Progenitor cell of endocrine pancreas (in vitro differentiated cells): Measurements from ENCODE around the gene RBM10. TPM values are rescaled to one million over a fixed set of nuclear protein-coding genes. Genes with fewer than 3 reads are reported as not detected.

Experiments used
- DNase-seq: peaks from one replicate; pipeline ENCODE4 v3.0.0; 2021; ENCODE audit warnings: low spot score; ENCODE audit not compliant: unreplicated experiment
- H3K27ac Mint-ChIP-seq: 2 replicates; pipeline ENCODE4 v1.8.0; 2021; ENCODE audit warnings: mild to moderate bottlenecking, moderate library complexity, mixed read lengths
- H3K27me3 Mint-ChIP-seq: 2 replicates; pipeline ENCODE4 v1.8.0; 2021; ENCODE audit warnings: mixed read lengths
- H3K36me3 Mint-ChIP-seq: 2 replicates; pipeline ENCODE4 v1.8.0; 2022; ENCODE audit warnings: mixed read lengths; ENCODE audit not compliant: insufficient read depth
- H3K4me1 Mint-ChIP-seq: 2 replicates; pipeline ENCODE4 v1.8.0; 2021; ENCODE audit warnings: low read depth, mixed read lengths
- H3K4me3 Mint-ChIP-seq: 2 replicates; pipeline ENCODE4 v1.8.0; 2021; ENCODE audit warnings: low read depth, mild to moderate bottlenecking, moderate library complexity, mixed read lengths
- H3K9me3 Mint-ChIP-seq: 2 replicates; pipeline ENCODE4 v1.8.0; 2021; ENCODE audit warnings: low read depth, mixed read lengths
- CTCF ChIP-seq: fragments of 200-600 bp; sonication (generic); IDR thresholded peaks from one replicate; pipeline ENCODE4 v1.5.0; 2021; ENCODE audit warnings: antibody characterized with exemption, mild to moderate bottlenecking; ENCODE audit not compliant: unreplicated experiment
- total RNA-seq: library from RNA; stranded (reverse); gene quantifications from 2 replicates; pipeline ENCODE4 v1.2.1, GENCODE V29; 2021

Gene RBM10
- total RNA-seq, 1 donor from 2014 or later = 68.2 TPM

GRCh38 chrX:47229427-47229826 lies 84.4 kb downstream of the RBM10 start:
- no peak for TF ChIP-seq CTCF
- Mint-ChIP-seq H3K9me3 (no peaks in the 10 kb centered on the region), H3K27ac (no peak overlapping the region), H3K4me3 (no peak overlapping the region), H3K27me3 (no peaks in the 10 kb centered on the region), H3K36me3 (peaks cover 22% of the 10 kb centered on the region), H3K4me1 (peaks cover 7% of the 10 kb centered on the region)
- DNase-seq = no peak

GRCh38 chrX:47230136-47230868 lies 85.3 kb downstream of the RBM10 start:
- Mint-ChIP-seq H3K36me3 (peaks cover 20% of the 10 kb centered on the region), H3K9me3 (no peaks in the 10 kb centered on the region), H3K4me1 (peaks cover 9% of the 10 kb centered on the region), H3K27ac (peak overlapping the region; percentile 46), H3K27me3 (no peaks in the 10 kb centered on the region), H3K4me3 (peak overlapping the region; percentile 19)
- no peak for DNase-seq
- no peak for TF ChIP-seq CTCF

GRCh38 chrX:47231167-47231566 lies 86.1 kb downstream of the RBM10 start:
- DNase-seq = no peak
- no peaks in the 10 kb centered on the region for H3K9me3 Mint-ChIP-seq
- no peak for TF ChIP-seq CTCF
- peak overlapping the region; percentile 99 for H3K4me3 Mint-ChIP-seq
- H3K27me3 Mint-ChIP-seq = no peaks in the 10 kb centered on the region
- peaks cover 16% of the 10 kb centered on the region for H3K36me3 Mint-ChIP-seq
- peaks cover 16% of the 10 kb centered on the region for H3K4me1 Mint-ChIP-seq
- peak overlapping the region; percentile 100 for H3K27ac Mint-ChIP-seq

GRCh38 chrX:47232197-47232802 lies 87.3 kb downstream of the RBM10 start:
- Mint-ChIP-seq H3K36me3 (peaks cover 10% of the 10 kb centered on the region), H3K27me3 (no peaks in the 10 kb centered on the region), H3K4me1 (peaks cover 26% of the 10 kb centered on the region), H3K9me3 (no peaks in the 10 kb centered on the region), H3K4me3 (peak overlapping the region; percentile 99), H3K27ac (peak overlapping the region; percentile 100)
- TF ChIP-seq CTCF = no peak
- no peak for DNase-seq

- peak within 1 kb of the TSS; percentile 99 for H3K4me3 Mint-ChIP-seq
- H3K27ac Mint-ChIP-seq = peak within 1 kb of the TSS; percentile 100
- no peaks in the 10 kb centered on the region for H3K9me3 Mint-ChIP-seq
- H3K27me3 Mint-ChIP-seq = no peaks in the 10 kb centered on the region
- peak; percentile 43 for DNase-seq
- H3K36me3 Mint-ChIP-seq = peaks cover 9% of the 10 kb centered on the region
- no peak for TF ChIP-seq CTCF
- peaks cover 26% of the 10 kb centered on the region for H3K4me1 Mint-ChIP-seq
Measured at GRCh38 chrX:47232803-47233332, 87.8 kb downstream of the RBM10 start, which contains the start of gene USP11. Gene USP11 (plus strand): TSS chrX:47233009. CDS start chrX:47233044, 35 bp downstream.
